Measurements from ENCODE around the gene DGKK. TPM values are rescaled to one million over a fixed set of nuclear protein-coding genes. Genes with fewer than 3 reads are reported as not detected.
"Not testable (repeated sequence)": the region's sequence is repeated elsewhere in the genome, so short reads cannot be mapped to it uniquely, and the experiment has no call there.

The DGKK gene
- total RNA-seq, 1 experiment from 2014 or later, result 0.05 TPM

- DNase-seq (ENCODE audit: low read depth), result no peak
Observed at GRCh38 chrX:50432829-50433289, 37.8 kb downstream of the DGKK start.

- DNase-seq (ENCODE audit: low read depth), result no peak
Observed at GRCh38 chrX:50431623-50432022, 39.0 kb downstream of the DGKK start.

- peak; percentile 6 for DNase-seq (ENCODE audit: low read depth)
Observed at GRCh38 chrX:50430917-50431575, 39.6 kb downstream of the DGKK start.

GRCh38 chrX:50428174-50428573 is 42.5 kb downstream of the DGKK start:
- DNase-seq (ENCODE audit: low read depth), result no peak

- no peak for DNase-seq (ENCODE audit: low read depth)
Observed at GRCh38 chrX:50407976-50408375, 62.6 kb downstream of the DGKK start.

- DNase-seq (ENCODE audit: low read depth), result no peak
Observed at GRCh38 chrX:50403903-50404302, 66.7 kb downstream of the DGKK start.

- no peak for DNase-seq (ENCODE audit: low read depth)
Observed at GRCh38 chrX:50402886-50403285, 67.7 kb downstream of the DGKK start.

- DNase-seq (ENCODE audit: low read depth), result no peak
Observed at GRCh38 chrX:50393902-50394301, 76.7 kb downstream of the DGKK start.

GRCh38 chrX:50386520-50386919 is 84.1 kb downstream of the DGKK start:
- no peak for DNase-seq (ENCODE audit: low read depth)

GRCh38 chrX:50381729-50382415 is 88.8 kb downstream of the DGKK start:
- no peak for DNase-seq (ENCODE audit: low read depth)

- no peak for DNase-seq (ENCODE audit: low read depth)
Observed at GRCh38 chrX:50375481-50376267, 95.0 kb downstream of the DGKK start.

- no peak for DNase-seq (ENCODE audit: low read depth)
Observed at GRCh38 chrX:50372966-50373365, 97.7 kb downstream of the DGKK start.

- no peak for DNase-seq (ENCODE audit: low read depth)
Observed at GRCh38 chrX:50343917-50344316, 126.7 kb downstream of the DGKK start.

- DNase-seq (ENCODE audit: low read depth), result no peak
Observed at GRCh38 chrX:50333308-50333707, 137.3 kb downstream of the DGKK start.

GRCh38 chrX:50332668-50333067 is 138.0 kb downstream of the DGKK start:
- DNase-seq (ENCODE audit: low read depth), result not testable (repeated sequence)

- no peak for DNase-seq (ENCODE audit: low read depth)
Observed at GRCh38 chrX:50327235-50327634, 143.4 kb downstream of the DGKK start.
